IMR-90 (cell line): ENCODE results near the gene PAGE1. TPM values are rescaled to one million over a fixed set of nuclear protein-coding genes. Genes with fewer than 3 reads are reported as not detected.

Source experiments
- ATAC-seq: fragments of 200-7000 bp; cut with Tn5 transposase; 2 replicates; pipeline ENCODE4 v1.9.1; 2020; ENCODE audit warnings: low read depth, mild to moderate bottlenecking, moderate library complexity
- BruUV-seq: library from RNA; stranded (reverse); fragments of 400-500 nt; replicated peaks from 2 replicates; lab custom pipeline; 2021; lab: Mats Ljungman, UMichigan
- CTCF ChIA-PET: fragments of 300-600 bp; formaldehyde crosslinking; extraction: SDS; loops from one replicate; lab custom pipeline; 2021; ENCODE audit warnings: antibody characterized with exemption; lab: Yijun Ruan, JAX
- POLR2A ChIA-PET: fragments of 300-600 bp; sonication (Branson Sonifier 250); formaldehyde crosslinking; loops from one replicate; lab custom pipeline; 2022; ENCODE audit warnings: antibody characterized with exemption; ENCODE audit not compliant: unreplicated experiment; lab: Charles Lee
- DNase-seq: peaks from one replicate; pipeline ENCODE4 v3.0.0; 2013
- H2AFZ ChIP-seq: replicated peaks from 2 replicates; pipeline ENCODE3; 2013; ENCODE audit warnings: low read length, mild to moderate bottlenecking; ENCODE audit not compliant: poor library complexity
- H2AK5ac ChIP-seq: 2 replicates; pipeline ENCODE4 v1.6.1; 2013; ENCODE audit warnings: low read depth, low read length, inconsistent platforms
- H2AK9ac ChIP-seq: replicated peaks from 2 replicates; pipeline ENCODE3; 2013; ENCODE audit warnings: mild to moderate bottlenecking, low read depth, low read length, moderate library complexity; ENCODE audit not compliant: poor library complexity
- H2BK120ac ChIP-seq: 2 replicates; pipeline ENCODE4 v1.6.1; 2013; ENCODE audit warnings: low read depth, low read length, inconsistent platforms
- H2BK15ac ChIP-seq: 3 replicates; pipeline ENCODE4 v1.6.1; 2013; ENCODE audit warnings: low read depth, low read length, inconsistent platforms
- H2BK20ac ChIP-seq: 2 replicates; pipeline ENCODE4 v1.6.1; 2013; ENCODE audit warnings: low read depth, mild to moderate bottlenecking, inconsistent platforms, low read length, moderate library complexity
- H2BK5ac ChIP-seq: 2 replicates; pipeline ENCODE4 v1.6.1; 2013; ENCODE audit warnings: mild to moderate bottlenecking, low read depth, low read length, inconsistent platforms; ENCODE audit not compliant: poor library complexity, severe bottlenecking
- H3K14ac ChIP-seq: replicated peaks from 2 replicates; pipeline ENCODE4 v1.6.1; 2013; ENCODE audit warnings: low read depth, low read length, inconsistent platforms
- H3K18ac ChIP-seq: 2 replicates; pipeline ENCODE4 v1.6.1; 2013; ENCODE audit warnings: low read depth, low read length, control low read depth
- H3K23ac ChIP-seq: 2 replicates; pipeline ENCODE4 v1.6.1; 2013; ENCODE audit warnings: low read depth, low read length, inconsistent platforms
- H3K27ac ChIP-seq: 2 replicates; pipeline ENCODE4 v1.5.1; 2013; ENCODE audit warnings: mild to moderate bottlenecking, control low read depth, low read length; ENCODE audit not compliant: insufficient read depth
- H3K27me3 ChIP-seq: 2 replicates; pipeline ENCODE4 v1.6.1; 2013; ENCODE audit warnings: low read length; ENCODE audit not compliant: control insufficient read depth, insufficient read depth
- H3K36me3 ChIP-seq: 2 replicates; pipeline ENCODE4 v1.6.1; 2013; ENCODE audit warnings: low read length, mixed read lengths; ENCODE audit not compliant: control insufficient read depth, insufficient read depth
- H3K4ac ChIP-seq: 2 replicates; pipeline ENCODE4 v1.6.1; 2013; ENCODE audit warnings: low read depth, low read length, inconsistent platforms
- H3K4me1 ChIP-seq: 2 replicates; pipeline ENCODE4 v1.6.1; 2013; ENCODE audit warnings: low read length, mixed read lengths; ENCODE audit not compliant: control insufficient read depth, insufficient read depth
- H3K4me2 ChIP-seq: 2 replicates; pipeline ENCODE4 v1.6.1; 2013; ENCODE audit warnings: low read depth, mild to moderate bottlenecking, control low read depth, low read length, moderate library complexity
- H3K4me3 ChIP-seq: 2 replicates; pipeline ENCODE4 v1.5.1; 2013; ENCODE audit warnings: low read depth, mild to moderate bottlenecking, control low read depth, low read length, moderate library complexity; ENCODE audit not compliant: insufficient read depth
- H3K56ac ChIP-seq: 2 replicates; pipeline ENCODE4 v1.6.1; 2013; ENCODE audit warnings: low read length, inconsistent platforms; ENCODE audit not compliant: insufficient read depth; ENCODE audit errors: extremely low read depth
- H3K79me1 ChIP-seq, 2 experiments: 2 replicates each; pipeline ENCODE4 v1.6.1; 2013; ENCODE audit warnings: low read length in 2 of 2, inconsistent platforms in 1 of 2, low read depth in 1 of 2
- H3K9ac ChIP-seq: 2 replicates; pipeline ENCODE4 v1.6.1; 2013; ENCODE audit warnings: low read depth, low read length, control low read depth
- H3K9me1 ChIP-seq: 2 replicates; pipeline ENCODE4 v1.6.1; 2013; ENCODE audit warnings: low read length, inconsistent platforms; ENCODE audit not compliant: insufficient read depth
- H3K9me3 ChIP-seq: 2 replicates; pipeline ENCODE4 v1.6.1; 2013; ENCODE audit warnings: low read length; ENCODE audit not compliant: control insufficient read depth, insufficient read depth
- H4K20me1 ChIP-seq: 2 replicates; pipeline ENCODE4 v1.6.1; 2013; ENCODE audit warnings: low read length, inconsistent platforms; ENCODE audit not compliant: insufficient read depth
- H4K5ac ChIP-seq: 2 replicates; pipeline ENCODE4 v1.6.1; 2013; ENCODE audit warnings: mild to moderate bottlenecking, low read depth, low read length, control low read depth
- H4K8ac ChIP-seq, 2 experiments: 2 replicates each; pipeline ENCODE4 v1.6.1; 2013; ENCODE audit warnings: low read depth in 2 of 2, low read length in 2 of 2, control low read depth in 1 of 2, inconsistent platforms in 1 of 2
- H4K91ac ChIP-seq: 2 replicates; pipeline ENCODE4 v1.6.1; 2013; ENCODE audit warnings: low read depth, low read length, inconsistent platforms; ENCODE audit not compliant: insufficient read depth
- CEBPB ChIP-seq: IDR thresholded peaks from 2 replicates; pipeline ENCODE4 v1.6.1; 2012; ENCODE audit warnings: low read depth, low read length, improper control_type of control experiment
- CTCF ChIP-seq: conservative IDR thresholded peaks from 2 replicates; pipeline ENCODE4 v1.5.1; 2012; ENCODE audit warnings: mild to moderate bottlenecking, low read depth, low read length, improper control_type of control experiment
- NFE2L2 ChIP-seq: fragments of 150-350 bp; IDR thresholded peaks from 2 replicates; pipeline ENCODE4 v1.6.1; 2016; ENCODE audit warnings: low read depth, mild to moderate bottlenecking, low read length
- RAD21 ChIP-seq: IDR thresholded peaks from 2 replicates; pipeline ENCODE4 v1.6.1; 2012; ENCODE audit warnings: low read length, improper control_type of control experiment
- USF2 ChIP-seq: fragments of 150-350 bp; IDR thresholded peaks from 2 replicates; pipeline ENCODE4 v1.6.1; 2017; ENCODE audit warnings: mild to moderate bottlenecking, antibody characterized with exemption, low read length, low read depth
- WGBS, 2 experiments: methylation state at CpG; one replicate each; pipeline versions ENCODE4 v1.1.5 to v1.1.7; 2013; ENCODE audit warnings: missing lambda C conversion rate in 2 of 2; ENCODE audit not compliant: insufficient read length in 1 of 2; ENCODE audit errors: extremely low coverage in 2 of 2; 5-methylcytosine and 5-hydroxymethylcytosine counted together
- dilution Hi-C: fragments of 300-500 bp; cut with HindIII; formaldehyde crosslinking; loops from one replicate; pipeline ENCODE4 v1.14.3; 2018; ENCODE audit warnings: low sequenced_read_pairs; ENCODE audit not compliant: unreplicated experiment
- in situ Hi-C: fragments of 300-500 bp; cut with MboI; formaldehyde crosslinking; loops from 3 replicates; pipeline ENCODE4 v1.14.3; 2019; ENCODE audit warnings: low sequenced_read_pairs, inconsistent platforms, mixed read lengths
- intact Hi-C: fragments of 100-400 bp; cut with micrococcal nuclease; formaldehyde crosslinking; loops from 2 replicates; pipeline ENCODE4 v1.10.0; 2022
- polyA plus RNA-seq, 3 experiments: library from polyadenylated mRNA; depleted of rRNA; stranded (reverse); fragments of >200 nt; gene quantifications; 2 replicates each; pipeline ENCODE4 v1.2.3, GENCODE V29; 2012; ENCODE audit warnings: low replicate concordance in 1 of 3
- total RNA-seq: library from RNA; depleted of rRNA; stranded (reverse); fragments of >200 nt; gene quantifications from 2 replicates; pipeline ENCODE4 v1.2.3, GENCODE V29; 2012

The PAGE1 gene
- total and polyA plus RNA-seq, 2 of the 4 experiments (the other 2 are of a cell fraction): not detected

GRCh38 chrX:49725923-49726904, 30.4 kb upstream of the PAGE1 start:
- H4K20me1 ChIP-seq: no peaks in the 10 kb centered on the region; the same call in 1 of the 2 replicates
- in situ Hi-C loops: no loop called here
- no peak overlapping the region for H2AFZ ChIP-seq
- no peaks in the 10 kb centered on the region for H3K4me1 ChIP-seq
- H2BK5ac ChIP-seq: no peak overlapping the region
- DNase-seq (no peak), ATAC-seq (no peak)
- no peak overlapping the region for H3K56ac ChIP-seq
- no TSS peak for BruUV-seq
- H3K9me1 ChIP-seq: no peaks in the 10 kb centered on the region
- H2AK5ac ChIP-seq: no peak overlapping the region
- no peak overlapping the region for H3K23ac ChIP-seq
- no peaks in the 10 kb centered on the region for H3K9me3 ChIP-seq
- no peak overlapping the region for H3K18ac ChIP-seq
- no peak overlapping the region for H2BK120ac ChIP-seq
- dilution Hi-C loops: no loop called here
- H2BK20ac ChIP-seq: no peak overlapping the region
- H3K4me3 ChIP-seq: no peak overlapping the region
- intact Hi-C loops: no loop called here
- CTCF ChIA-PET: interaction anchor here (0.6 kb wide), 1 partner anchor 349 kb away, joined by 3 read pairs; no protein-coding TSS in a partner anchor
- H4K5ac ChIP-seq: no peak overlapping the region
- no peak overlapping the region for H3K4ac ChIP-seq
- no peak overlapping the region for H3K9ac ChIP-seq
- no peak overlapping the region for H4K8ac ChIP-seq
- H3K4me2 ChIP-seq: no peak overlapping the region
- POLR2A ChIA-PET: no interaction called here
- no peaks in the 10 kb centered on the region; the same call in 1 of the 2 replicates for H3K27me3 ChIP-seq
- no peak overlapping the region for H4K91ac ChIP-seq
- no peak overlapping the region for H3K14ac ChIP-seq
- H2BK15ac ChIP-seq: no peak overlapping the region
- 0% methylated on average over 1 of the region's 12 CpGs; no CpG with 5 or more reads in 1 of the 2 experiments for WGBS, 2 experiments
- H3K79me1 ChIP-seq: no peaks in the 10 kb centered on the region
- no peak overlapping the region for H2AK9ac ChIP-seq
- no peak for TF ChIP-seq RAD21
- TF ChIP-seq CTCF: no peak
- no peak for TF ChIP-seq CEBPB
- TF ChIP-seq NFE2L2: no peak
- TF ChIP-seq USF2: no peak
- H3K36me3 ChIP-seq: no peaks in the 10 kb centered on the region
- no peak overlapping the region for H3K27ac ChIP-seq
